Activated T-cell treated with anti-CD3 and anti-CD28 coated beads for 48 hours (primary cell): ENCODE measurements around the gene IL1A.
"Not testable (repeated sequence)": the region's sequence is repeated elsewhere in the genome, so short reads cannot be mapped to it uniquely, and the experiment has no call there.

Experiments used
- DNase-seq: peaks from one replicate; pipeline ENCODE4 v3.0.0-alpha.2; 2020; ENCODE audit warnings: low read depth

The IL1A gene, protein sequence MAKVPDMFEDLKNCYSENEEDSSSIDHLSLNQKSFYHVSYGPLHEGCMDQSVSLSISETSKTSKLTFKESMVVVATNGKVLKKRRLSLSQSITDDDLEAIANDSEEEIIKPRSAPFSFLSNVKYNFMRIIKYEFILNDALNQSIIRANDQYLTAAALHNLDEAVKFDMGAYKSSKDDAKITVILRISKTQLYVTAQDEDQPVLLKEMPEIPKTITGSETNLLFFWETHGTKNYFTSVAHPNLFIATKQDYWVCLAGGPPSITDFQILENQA

DNA sequence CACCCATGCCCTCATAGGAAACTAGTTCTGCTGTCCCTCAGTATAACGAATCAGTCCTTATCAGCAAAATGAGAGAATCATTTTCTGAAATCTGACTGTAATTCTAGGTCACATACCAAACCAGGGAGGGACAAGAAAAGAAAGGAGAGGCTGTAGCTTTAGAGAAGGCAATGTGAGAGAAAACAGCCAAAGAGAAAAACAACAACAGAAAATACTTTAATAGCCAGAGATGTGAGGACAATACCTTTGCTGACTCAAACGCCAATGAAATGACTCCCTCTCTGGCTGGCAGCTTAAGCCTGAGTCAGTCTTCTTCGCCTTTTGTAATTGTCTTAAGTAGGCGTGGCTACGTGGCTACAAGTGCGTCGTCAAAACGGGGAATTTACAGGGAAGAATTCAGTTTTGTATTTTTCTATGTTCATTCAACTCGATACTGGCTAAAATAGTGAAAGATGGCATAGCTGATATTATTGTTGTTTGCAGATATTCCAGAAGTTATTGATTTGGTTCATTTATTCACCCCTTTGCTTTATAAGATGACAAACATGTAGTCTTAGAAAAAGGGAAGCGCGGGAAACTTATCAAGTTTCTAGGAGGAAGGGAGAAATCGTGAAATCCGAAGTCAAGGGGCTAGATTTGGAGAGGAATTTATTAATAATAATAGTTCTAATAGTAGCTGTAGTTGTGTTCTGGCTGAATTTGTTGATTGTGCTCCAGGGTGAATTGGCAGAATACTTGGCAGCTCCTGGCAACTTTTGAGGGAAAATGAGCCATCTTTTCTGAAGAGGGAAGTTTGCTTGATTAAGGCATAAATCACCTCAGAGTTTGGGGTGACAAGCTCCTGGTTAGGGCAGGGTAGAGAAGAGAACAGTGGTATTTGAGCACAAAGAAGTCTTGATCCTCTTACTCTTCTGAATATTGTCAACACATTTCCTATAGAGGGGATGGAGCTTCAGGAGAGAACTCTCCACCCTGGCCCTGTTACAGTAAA is at the start of gene IL1A:
TSS of gene IL1A (minus strand) at position 295 of the 991 bp plus-strand sequence. CDS start 723 bp downstream, outside the sequence.
- DNase-seq, result no peak

DNA sequence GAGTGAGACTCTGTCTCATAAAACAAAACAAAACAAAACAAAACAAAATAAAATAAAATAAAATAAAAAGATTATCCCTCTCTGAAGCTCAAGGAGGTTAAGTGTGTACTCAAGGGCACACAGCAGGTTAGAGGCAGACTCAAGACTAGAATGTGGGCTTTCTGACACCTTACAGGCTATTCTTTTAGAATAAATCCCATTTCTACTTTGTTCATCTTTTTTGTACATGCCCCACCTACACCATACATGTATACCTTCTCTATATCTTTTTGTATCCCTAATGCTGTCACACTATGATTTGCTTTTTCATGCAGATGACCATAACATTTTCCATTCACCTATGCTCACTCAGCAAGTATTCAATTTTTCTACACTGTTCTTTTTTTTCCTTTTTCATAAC is 49.7 kb upstream of the IL1A start:
- no peak for DNase-seq

DNA sequence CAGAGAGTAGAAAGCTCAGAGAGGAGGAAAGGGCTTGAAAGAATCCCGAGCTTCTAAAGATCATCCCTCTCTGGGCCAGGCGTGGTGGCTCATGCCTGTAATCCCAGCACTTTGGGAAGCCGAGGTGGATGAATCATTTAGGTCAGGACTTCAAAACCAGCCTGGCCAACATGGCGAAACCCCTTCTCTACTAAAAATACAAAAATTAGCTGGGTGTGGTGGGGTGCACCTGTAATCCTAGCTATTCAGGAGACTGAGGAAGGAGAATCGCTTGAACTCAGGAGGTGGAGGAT is 49.3 kb upstream of the IL1A start:
- not testable (repeated sequence) for DNase-seq

DNA sequence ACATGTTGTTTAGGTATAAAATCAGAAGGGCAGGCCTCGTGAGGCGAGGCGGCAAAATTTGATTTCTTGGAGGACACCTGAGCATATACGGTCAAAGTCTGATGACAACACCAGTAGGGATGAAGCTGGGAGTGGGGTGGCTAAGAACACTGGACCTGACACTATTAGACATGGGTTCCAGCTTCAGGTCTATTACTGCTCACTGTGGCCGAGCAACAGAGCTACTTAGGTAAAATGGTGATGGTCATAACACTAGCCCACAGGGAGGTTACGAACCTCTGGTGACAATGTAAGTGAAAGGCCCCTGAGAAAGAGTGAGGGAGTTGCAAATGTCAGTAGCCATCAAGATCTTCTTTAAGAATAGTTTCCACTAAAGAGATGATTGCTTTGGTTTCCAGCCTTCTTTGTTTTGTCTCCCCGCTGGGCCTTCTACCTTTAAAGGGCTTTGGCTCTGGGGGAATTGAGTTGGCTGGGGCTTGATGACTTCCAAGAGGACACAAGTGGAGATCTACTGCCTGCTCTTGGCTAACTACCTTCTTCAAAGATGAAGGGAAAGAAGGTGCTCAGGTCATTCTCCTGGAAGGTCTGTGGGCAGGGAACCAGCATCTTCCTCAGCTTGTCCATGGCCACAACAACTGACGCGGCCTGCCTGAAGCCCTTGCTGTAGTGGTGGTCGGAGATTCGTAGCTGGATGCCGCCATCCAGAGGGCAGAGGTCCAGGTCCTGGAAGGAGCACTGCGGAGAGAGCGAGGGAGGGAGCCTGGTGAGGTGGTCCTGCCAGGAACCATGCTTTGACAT is 48.7 kb upstream of the IL1A start:
- no peak for DNase-seq

DNA sequence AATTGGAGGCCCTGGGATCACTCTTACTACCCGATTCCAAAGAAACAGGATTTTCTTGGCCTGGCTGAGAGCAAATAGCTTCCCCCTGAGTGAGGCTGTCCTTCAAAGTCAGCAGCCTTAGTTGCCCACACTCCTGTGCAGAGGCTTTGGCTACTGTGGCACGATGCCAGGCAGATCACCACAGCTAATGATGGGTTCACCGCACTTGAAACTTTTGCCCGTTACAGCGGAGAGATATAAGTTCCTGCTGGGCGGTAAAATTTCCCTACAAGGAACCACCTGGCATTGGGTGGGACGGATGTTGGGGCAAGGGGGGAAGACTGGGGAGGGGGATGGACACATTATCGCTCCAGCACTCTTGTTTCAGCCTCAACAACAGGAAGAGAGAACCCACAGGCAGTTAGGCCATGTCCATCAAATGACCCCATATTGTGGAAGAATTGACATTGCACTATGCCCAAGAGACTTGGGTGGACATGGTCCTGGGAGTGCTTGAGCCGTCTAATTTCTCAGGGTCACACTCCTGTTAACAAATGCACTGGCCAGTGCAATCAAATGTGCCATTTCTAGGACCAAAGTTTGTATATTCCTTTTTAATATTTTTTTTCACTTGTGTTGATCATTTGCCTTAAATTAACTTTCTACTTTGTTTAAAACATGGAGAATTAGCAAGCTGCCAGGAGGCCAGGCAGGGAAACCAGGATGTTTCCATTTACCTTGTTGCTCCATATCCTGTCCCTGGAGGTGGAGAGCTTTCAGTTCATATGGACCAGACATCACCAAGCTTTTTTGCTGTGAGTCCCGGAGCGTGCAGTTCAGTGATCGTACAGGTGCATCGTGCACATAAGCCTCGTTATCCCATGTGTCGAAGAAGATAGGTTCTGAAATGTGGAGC is 47.9 kb upstream of the IL1A start:
- no peak for DNase-seq

DNA sequence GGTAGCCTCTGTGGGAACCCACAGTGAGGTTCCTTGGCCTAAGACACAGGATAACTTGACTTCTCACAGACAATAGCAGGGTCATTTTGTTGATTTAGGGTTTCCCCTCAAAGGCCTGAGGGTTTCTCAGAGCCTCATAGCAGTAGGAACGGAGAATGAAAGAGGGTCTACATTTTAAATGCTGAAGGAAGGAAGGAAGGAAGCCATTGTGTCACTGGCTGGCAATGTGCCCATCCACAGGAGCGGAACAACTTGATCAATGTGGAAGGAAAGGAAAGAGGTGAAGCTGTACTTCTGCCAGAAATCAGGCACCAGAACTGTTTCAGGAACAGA is 47.2 kb upstream of the IL1A start:
- no peak for DNase-seq

DNA sequence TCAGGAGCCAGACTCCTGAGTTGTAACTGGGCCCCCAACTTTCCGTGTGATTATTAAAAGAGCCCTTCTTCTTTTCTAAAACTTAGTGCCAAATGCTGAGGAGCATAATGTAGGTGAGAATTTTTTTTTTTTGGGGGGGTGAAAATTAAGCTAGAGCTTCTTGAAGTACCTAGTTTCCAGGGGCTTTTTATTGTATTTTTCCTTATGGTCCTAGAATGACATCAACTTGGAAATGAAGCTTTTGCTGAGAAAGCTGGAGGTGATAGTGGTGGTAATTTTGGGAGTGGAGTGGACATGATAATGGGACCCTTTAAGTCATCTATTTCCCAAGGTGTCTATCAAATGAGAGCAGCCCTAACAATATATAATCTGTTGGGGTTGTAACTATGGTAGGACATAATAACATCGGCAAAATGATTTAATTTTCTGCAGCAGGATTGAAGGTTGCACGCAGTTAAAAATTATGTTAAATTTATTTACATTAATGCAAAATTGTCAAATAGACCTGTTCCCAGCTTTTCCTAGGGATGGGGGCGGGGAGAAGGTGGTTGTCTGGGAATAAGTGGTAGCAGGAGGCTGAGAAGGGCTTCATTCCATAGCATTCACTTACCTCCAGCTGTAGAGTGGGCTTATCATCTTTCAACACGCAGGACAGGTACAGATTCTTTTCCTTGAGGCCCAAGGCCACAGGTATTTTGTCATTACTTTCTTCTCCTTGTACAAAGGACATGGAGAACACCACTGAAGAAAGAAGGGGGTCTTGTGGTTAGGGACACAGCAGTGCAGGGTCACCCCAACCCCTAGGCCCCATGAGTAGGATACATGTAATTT is 46.6 kb upstream of the IL1A start:
- DNase-seq, result no peak

DNA sequence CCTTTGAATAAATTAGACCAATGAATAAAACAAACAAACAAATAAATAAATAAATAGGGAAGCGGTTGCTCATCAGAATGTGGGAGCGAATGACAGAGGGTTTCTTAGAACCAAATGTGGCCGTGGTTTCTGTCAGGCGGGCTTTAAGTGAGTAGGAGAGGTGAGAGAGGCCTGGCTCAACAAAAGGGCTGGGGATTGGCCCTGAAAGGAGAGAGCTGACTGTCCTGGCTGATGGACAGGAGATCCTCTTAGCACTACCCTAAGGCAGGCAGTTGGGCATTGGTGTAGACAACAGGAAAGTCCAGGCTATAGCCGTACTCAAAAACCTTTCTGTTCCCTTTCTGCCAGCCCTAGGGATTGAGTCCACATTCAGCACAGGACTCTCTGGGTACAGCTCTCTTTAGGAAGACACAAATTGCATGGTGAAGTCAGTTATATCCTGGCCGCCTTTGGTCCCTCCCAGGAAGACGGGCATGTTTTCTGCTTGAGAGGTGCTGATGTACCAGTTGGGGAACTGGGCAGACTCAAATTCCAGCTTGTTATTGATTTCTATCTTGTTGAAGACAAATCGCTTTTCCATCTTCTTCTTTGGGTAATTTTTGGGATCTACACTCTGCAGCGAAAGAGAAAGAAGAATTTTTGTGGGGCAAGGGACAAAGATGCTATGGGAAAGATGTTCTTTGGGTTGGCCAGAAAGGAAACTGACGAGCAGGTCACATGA is 45.8 kb upstream of the IL1A start:
- no peak for DNase-seq

DNA sequence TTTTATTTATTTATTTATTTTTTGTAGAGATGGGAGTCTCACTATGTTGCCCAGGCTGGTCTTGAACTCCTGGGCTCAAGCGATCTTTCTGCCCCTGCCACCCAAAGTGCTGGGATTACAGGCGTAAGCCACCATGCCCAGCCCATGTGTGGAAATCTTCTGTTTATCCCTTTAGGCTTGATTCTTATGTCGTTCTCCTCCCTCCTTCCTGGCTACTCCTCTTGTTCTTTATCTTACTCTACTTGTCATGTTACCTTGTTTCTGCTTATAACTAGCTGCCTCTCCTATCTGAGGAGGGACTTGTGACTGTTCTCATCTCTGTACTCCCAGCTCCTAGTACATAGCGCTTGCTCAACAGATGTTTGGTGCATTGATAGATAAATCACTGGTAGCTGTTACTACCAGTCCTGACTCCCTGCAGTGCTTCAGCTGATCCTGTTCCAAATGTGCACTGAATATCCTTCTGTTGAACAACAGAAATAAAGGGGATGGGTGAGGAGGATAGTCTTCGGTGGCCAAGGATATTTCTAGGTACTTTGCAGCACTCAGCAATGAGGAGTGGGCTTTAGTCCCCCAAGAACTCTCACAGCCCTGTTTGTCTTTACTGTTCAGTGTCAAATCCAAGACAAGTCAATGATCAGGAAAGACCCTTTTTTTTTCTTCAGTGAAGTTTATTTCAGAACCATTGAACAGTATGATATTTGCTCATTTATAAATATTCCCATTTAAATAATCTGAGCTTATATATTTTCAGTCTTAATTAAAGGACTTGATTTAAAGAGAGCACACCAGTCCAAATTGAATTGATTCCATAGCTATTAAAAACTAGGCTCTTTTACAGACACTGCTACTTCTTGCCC is 45.0 kb upstream of the IL1A start:
- DNase-seq, result no peak

DNA sequence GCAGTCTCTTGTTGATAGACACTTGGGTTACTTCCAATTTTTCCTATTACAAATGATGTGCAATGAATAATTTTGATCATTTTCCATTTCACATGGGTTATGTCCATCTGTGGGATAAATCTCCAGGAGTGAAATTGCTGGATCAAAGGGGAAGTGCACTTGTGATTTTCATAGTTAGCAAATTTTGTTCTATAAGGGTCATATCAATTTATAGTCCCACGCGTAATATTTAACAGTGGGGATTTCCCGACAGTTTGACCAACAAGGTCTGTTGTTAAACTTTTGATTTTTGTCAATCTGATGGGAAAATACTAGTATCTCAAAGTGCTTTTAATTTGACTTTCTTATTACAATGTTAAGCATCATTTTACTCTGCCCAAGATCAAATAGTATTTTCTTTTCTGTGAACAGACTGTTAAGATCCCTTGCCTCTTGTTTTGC is 44.0 kb upstream of the IL1A start:
- no peak for DNase-seq

DNA sequence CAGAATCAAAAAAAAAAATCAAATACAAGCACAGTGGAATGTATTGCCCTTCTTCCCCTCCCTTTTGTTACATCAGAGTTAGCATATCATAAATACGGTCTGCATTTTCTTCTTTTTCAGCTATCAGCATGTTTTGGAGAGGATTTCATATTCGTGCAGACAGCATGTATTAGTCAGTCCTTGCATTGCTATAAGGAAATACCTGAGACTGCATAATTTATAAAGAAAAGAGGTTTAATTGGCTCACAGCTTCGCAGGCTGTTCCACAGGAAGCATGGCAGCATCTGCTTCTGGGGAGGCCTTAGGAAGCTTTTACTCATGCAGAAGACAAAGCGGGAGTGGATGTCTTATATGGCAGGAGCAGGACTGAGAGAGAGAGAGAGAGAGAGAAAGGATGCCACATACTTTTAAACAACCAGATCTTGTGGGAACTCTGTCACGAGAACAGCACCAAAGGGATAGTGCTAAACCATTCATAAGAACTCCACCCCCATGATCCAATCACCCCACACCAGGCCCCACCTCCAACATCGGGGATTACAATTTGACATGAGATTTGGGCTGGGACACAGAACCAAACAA is 43.4 kb upstream of the IL1A start:
- DNase-seq, result no peak

DNA sequence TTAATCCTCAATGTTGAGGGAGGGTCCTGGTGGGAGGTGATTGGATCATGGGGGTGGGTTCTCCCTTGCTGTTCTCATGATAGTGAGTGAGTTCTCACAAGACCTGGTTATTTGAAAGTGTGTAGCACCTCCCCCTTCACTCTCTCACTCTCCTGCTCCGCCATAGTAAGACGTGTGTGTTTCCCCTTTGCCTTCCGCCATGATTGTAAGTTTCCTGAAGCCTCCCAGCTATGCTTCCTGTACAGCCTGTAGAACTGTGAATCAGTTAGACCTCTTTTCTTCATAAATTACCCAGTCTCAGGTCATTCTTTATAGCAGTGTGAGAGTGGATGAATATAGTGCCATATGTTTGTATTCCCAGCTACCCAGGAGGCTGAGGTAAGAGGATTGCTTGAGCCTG is 42.7 kb upstream of the IL1A start:
- DNase-seq, result no peak

DNA sequence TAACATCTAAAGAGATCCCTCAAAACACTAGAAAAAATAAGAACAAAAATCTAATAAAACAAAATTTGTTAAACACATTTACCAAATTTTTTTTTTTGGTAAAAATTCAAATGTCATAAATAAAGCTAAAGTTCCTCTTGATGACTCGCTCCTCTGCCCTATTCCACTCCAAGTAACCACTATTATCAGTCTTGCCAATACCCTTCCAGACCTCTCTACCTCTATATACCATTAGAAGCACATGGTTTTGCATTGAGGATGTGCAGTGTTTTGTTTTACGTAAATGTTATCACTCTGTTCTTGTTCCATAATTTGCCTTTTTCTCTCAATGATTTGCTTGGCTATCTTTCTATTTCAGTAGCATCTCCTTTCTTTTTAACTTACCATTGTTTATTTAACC is 41.4 kb upstream of the IL1A start:
- no peak for DNase-seq

DNA sequence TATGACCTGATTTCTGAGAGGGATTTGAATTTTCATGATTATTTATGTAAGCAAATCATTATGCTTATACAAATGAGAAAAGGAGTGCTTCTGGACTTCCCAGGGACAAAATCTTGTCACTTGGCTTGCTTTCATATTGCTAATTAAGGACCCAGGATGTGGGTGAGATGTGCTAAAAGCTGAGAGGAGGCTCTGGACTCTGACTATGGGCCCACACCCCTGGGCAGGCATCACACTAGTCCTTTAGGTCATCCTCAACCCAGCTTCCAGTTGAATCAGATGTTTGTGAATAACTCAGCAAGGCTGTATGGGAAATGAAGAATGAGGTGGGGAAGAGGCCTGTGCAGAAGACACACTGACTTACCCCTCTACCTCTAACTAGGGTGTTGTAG is 40.4 kb upstream of the IL1A start:
- DNase-seq, result no peak

DNA sequence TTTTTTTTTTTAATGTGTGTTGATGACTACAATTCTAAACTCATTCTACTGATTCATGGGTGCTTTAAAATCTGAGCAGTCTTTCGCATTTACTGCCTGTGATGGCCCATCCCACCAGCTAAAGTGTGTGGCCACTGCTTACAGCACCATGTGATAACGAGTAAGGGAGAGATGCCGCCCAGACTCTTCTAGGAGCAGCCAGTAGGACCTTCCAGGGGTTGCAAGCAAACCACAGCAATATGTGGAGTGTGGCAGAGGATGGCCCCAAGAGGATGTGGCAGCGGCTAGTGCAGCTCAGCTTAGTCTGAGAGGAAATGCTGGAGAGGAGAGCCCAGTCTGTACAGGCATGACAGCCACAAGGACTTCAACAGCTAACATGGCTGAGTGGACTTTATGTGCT is 37.4 kb upstream of the IL1A start:
- peak; percentile 11 for DNase-seq

DNA sequence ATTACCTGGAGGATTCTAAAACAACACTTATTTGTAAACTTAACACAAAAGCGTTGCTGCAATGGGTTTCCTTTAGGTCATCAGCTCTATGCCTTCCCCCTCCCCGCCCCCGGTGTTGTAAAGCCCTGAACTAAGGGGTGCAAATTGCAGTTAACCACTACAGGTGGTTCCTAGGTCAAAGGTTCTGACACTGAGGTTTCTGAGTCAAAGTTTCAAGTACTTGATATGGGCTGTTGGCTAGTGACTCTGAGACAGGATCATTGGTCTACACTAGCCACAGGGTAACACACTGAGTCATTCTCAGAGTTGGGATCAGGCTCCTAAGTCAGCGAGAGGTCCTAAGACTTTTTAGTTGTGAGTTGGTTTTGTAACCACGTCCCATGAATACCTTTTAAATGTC is 36.8 kb upstream of the IL1A start:
- peak; percentile 57 for DNase-seq

DNA sequence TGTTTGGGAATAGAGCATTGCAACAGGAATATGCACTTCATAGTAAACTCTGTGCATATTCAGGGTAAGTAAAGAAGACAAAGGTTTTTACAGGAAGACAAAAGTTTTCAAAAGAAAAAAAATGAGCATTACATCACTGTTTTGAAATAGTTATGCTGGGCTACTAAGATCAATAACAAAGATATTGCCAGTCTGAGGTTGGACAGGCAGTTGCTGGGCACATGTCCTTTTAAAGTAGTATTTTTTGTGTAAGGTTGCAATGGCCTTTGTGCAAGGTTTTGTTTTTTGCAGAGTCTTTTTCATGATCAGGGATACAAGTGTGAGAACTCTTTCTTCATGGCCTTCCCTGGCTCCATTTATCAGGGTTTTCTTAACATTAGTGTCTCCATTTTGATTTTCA is 36.0 kb upstream of the IL1A start:
- DNase-seq, result no peak

DNA sequence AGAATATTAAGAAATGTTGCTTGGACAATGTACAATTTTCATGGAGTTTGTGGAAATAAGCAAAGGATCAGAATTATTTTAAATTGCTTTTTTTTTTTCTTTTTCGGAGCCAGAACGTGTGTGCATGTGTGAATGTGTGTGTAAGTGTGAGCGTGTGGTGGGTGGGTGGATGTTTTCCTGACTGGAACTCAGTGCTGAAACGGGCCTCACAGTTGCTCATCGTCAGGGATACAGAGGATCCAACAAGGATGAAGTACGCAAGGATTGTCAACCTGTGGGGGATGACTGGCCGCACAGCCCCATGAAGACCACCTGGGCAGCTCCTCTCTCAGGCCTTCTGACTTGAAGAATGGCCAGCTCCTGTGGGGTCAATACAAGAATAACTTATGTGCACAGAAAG is 34.8 kb upstream of the IL1A start:
- no peak for DNase-seq
